K562 (cell line): Measurements from ENCODE around the gene SLC6A9. TPM values are rescaled to one million over a fixed set of nuclear protein-coding genes. Genes with fewer than 3 reads are reported as not detected.

Source experiments
- ARID1B ChIP-seq: fragments of 450-650 bp; IDR thresholded peaks from 2 replicates; pipeline ENCODE4 v1.6.1; 2016; ENCODE audit warnings: antibody characterized with exemption, mild to moderate bottlenecking, inconsistent platforms
- BHLHE40 ChIP-seq: IDR thresholded peaks from 2 replicates; pipeline ENCODE4 v1.6.1; 2011; ENCODE audit warnings: low read length, improper control_type of control experiment
- CCNT2 ChIP-seq: IDR thresholded peaks from 2 replicates; pipeline ENCODE4 v1.6.1; 2011; ENCODE audit warnings: borderline replicate concordance, low read depth, mild to moderate bottlenecking, moderate library complexity, mixed read lengths, low read length; ENCODE audit not compliant: insufficient read length; ENCODE audit errors: extremely low read depth
- CSDE1 ChIP-seq, 2 experiments: fragments of 450-650 bp; IDR thresholded peaks; 2 replicates each; pipeline ENCODE4 v1.6.1; 2016; ENCODE audit warnings: mild to moderate bottlenecking in 1 of 2
- CTBP1 ChIP-seq: fragments of 450-650 bp; IDR thresholded peaks from 2 replicates; pipeline ENCODE4 v1.6.1; 2016; ENCODE audit warnings: borderline replicate concordance
- FOXM1 ChIP-seq, 2 experiments: fragments of 450-650 bp in 1 of 2; sonication (generic) in 1 of 2; formaldehyde crosslinking in 1 of 2; IDR thresholded peaks; 2 replicates each; pipeline versions ENCODE4 v1.6.1 to v1.9.0; 2017 to 2022; ENCODE audit warnings: low read depth in 2 of 2, mild to moderate bottlenecking in 2 of 2, missing genetic modification reagents in 1 of 2, moderate library complexity in 1 of 2
- FUS ChIP-seq: fragments of 200-400 bp; formaldehyde crosslinking; optimal IDR thresholded peaks from 2 replicates; pipeline ENCODE3; 2017; ENCODE audit warnings: low read depth, low read length
- GABPA ChIP-seq: fragments of 200-800 bp; sonication (Bioruptor generic); conservative IDR thresholded peaks from 2 replicates; pipeline ENCODE4 v1.6.1; 2016; ENCODE audit warnings: low read depth, missing genetic modification characterization, missing compliant biosample characterization
- HDAC2 ChIP-seq: fragments of 450-650 bp; IDR thresholded peaks from 2 replicates; pipeline ENCODE4 v1.6.1; 2016; ENCODE audit warnings: mild to moderate bottlenecking
- HES1 ChIP-seq: fragments of 450-650 bp; IDR thresholded peaks from 2 replicates; pipeline ENCODE4 v1.6.1; 2016; ENCODE audit warnings: low read depth, mild to moderate bottlenecking, moderate library complexity
- HMG20A ChIP-seq: fragments of 450-650 bp; formaldehyde crosslinking; conservative IDR thresholded peaks from 2 replicates; pipeline ENCODE4 v1.4.0; 2020; ENCODE audit warnings: mild to moderate bottlenecking, mixed read lengths
- MAZ ChIP-seq, 2 experiments: fragments of 450-650 bp in 1 of 2; sonication (generic) in 1 of 2; formaldehyde crosslinking; IDR thresholded peaks in 1 of 2; conservative IDR thresholded peaks in 1 of 2; 2 replicates each; pipeline versions ENCODE4 v1.4.0 to v1.5.0; 2020; ENCODE audit warnings: mild to moderate bottlenecking in 1 of 2, missing genetic modification reagents in 1 of 2
- NONO ChIP-seq, 2 experiments: fragments of 200-400 bp in 1 of 2; fragments of 450-650 bp in 1 of 2; formaldehyde crosslinking in 1 of 2; IDR thresholded peaks; 2 replicates each; pipeline ENCODE4 v1.6.1; 2017; ENCODE audit warnings: low read depth in 2 of 2, mild to moderate bottlenecking in 2 of 2, moderate library complexity in 2 of 2, low read length in 1 of 2
- SIN3A ChIP-seq, 2 experiments: fragments of 150-350 bp in 1 of 2; IDR thresholded peaks; 2 replicates each; pipeline ENCODE4 v1.6.1; 2011 to 2016; ENCODE audit warnings: borderline replicate concordance in 2 of 2, low read depth in 2 of 2, low read length in 2 of 2, mild to moderate bottlenecking in 2 of 2, moderate library complexity in 2 of 2; ENCODE audit not compliant: control insufficient read depth in 1 of 2
- SMARCA5 ChIP-seq: fragments of 450-650 bp; IDR thresholded peaks from 2 replicates; pipeline ENCODE4 v1.6.1; 2016
- TCF3 ChIP-seq: sonication (generic); formaldehyde crosslinking; IDR thresholded peaks from 2 replicates; pipeline ENCODE4 v1.4.0; 2020; ENCODE audit warnings: mild to moderate bottlenecking, missing genetic modification reagents
- TCF7 ChIP-seq: sonication (generic); IDR thresholded peaks from 2 replicates; pipeline ENCODE4 v1.6.1; 2016; ENCODE audit warnings: antibody characterized with exemption, borderline replicate concordance
- TCFL5 ChIP-seq: fragments of 250-450 bp; sonication (Bioruptor Pico); conservative IDR thresholded peaks from 2 replicates; pipeline ENCODE4 v1.6.1; 2021; ENCODE audit warnings: mild to moderate bottlenecking, moderate library complexity, matching md5 sums
- ZFP91 ChIP-seq: sonication (generic); formaldehyde crosslinking; IDR thresholded peaks from 2 replicates; pipeline ENCODE4 v1.8.0; 2022; ENCODE audit warnings: mild to moderate bottlenecking, missing genetic modification reagents
- ZNF507 ChIP-seq: conservative IDR thresholded peaks from 2 replicates; pipeline ENCODE4 v1.6.1; 2017; ENCODE audit warnings: missing genetic modification characterization, missing compliant biosample characterization
- ZNF518B ChIP-seq: fragments of 250-450 bp; sonication (Bioruptor Pico); IDR thresholded peaks from 2 replicates; pipeline ENCODE4 v1.5.0; 2021; ENCODE audit warnings: mild to moderate bottlenecking, moderate library complexity
- ZNF696 ChIP-seq: fragments of 250-450 bp; sonication (Bioruptor Pico); conservative IDR thresholded peaks from 2 replicates; pipeline ENCODE4 v1.4.0; 2020; ENCODE audit warnings: mild to moderate bottlenecking, moderate library complexity
- ZNF75A ChIP-seq: fragments of 450-650 bp; formaldehyde crosslinking; IDR thresholded peaks from 2 replicates; pipeline ENCODE4 v1.4.0; 2020; ENCODE audit warnings: mild to moderate bottlenecking
- polyA plus RNA-seq, 8 experiments: library from polyadenylated mRNA; depleted of rRNA in 4 of 8; stranded (reverse) in 5 of 8; unstranded in 3 of 8; fragments of >200 nt; fragmentation: Nextera tagmentation in 2 of 8; fragmentation: Illumina TruSeq in 1 of 8; extraction: Ambion mirVana in 2 of 8; extraction: Trizol in 1 of 8; gene quantifications; 2 replicates each; pipeline versions ENCODE4 v1.2.1 to v1.2.3, GENCODE V29; 2011 to 2014; ENCODE audit warnings: inconsistent platforms in 1 of 8, missing spikeins in 1 of 8
- total RNA-seq, 7 experiments: library from RNA; depleted of rRNA in 6 of 7; stranded (reverse); fragments of >200 nt in 6 of 7; fragmentation: Illumina TruSeq in 2 of 7; extraction: Trizol in 2 of 7; gene quantifications; 2 replicates each; pipeline versions ENCODE4 v1.2.1 to v1.2.3, GENCODE V29; 2011 to 2021; ENCODE audit warnings: low replicate concordance in 1 of 7

Gene SLC6A9
- total and polyA plus RNA-seq, 9 of the 15 experiments (the other 6 are each of a cell fraction or from before 2014, with no cell fraction given), result 0.17 to 18.7 (median 2.9) TPM

GRCh38 chr1:43969746-43970466 lies 61.4 kb downstream of the SLC6A9 start, which contains the start of gene DPH2 (continued):
- TF ChIP-seq ZNF518B (no peak), ZNF75A (CRISPR knock-in tag) (no peak), ARID1B (no peak), TCFL5 (CRISPR knock-in tag) (no peak), MAZ (CRISPR knock-in tag; conservative IDR thresholded peaks at IDR 0.05 in 1 of 2, IDR thresholded peaks at IDR 0.05 in 1 of 2) (peak; percentile 31 to 57; a peak in 1 of 4 replicates), GABPA (tag) (peak; percentile 98), ZNF507 (no peak), ZNF696 (CRISPR knock-in tag) (no peak), CCNT2 (no peak), TCF7 (no peak), SIN3A (IDR thresholded peaks at IDR 0.05; ENCODE audit: borderline replicate concordance in 2 of 2, control insufficient read depth in 1 of 2, low read depth in 2 of 2, low read length in 2 of 2) (peak; percentile 99 to 100), TCF3 (CRISPR knock-in tag) (no peak), HMG20A (CRISPR knock-in tag) (no peak), CSDE1 (IDR thresholded peaks at IDR 0.05) (no peak), FOXM1 (IDR thresholded peaks at IDR 0.05; ENCODE audit: low read depth) (no peak), FOXM1 (CRISPR knock-in tag; IDR thresholded peaks at IDR 0.05; ENCODE audit: low read depth) (no peak), SMARCA5 (no peak), FUS (no peak), BHLHE40 (no peak), CTBP1 (no peak), ZFP91 (0 out of 2 replicates have a peak, but pooled peaks have one; percentile 26), HES1 (no peak), NONO (IDR thresholded peaks at IDR 0.05; ENCODE audit: low read depth in 2 of 2, low read length in 1 of 2) (no peak), HDAC2 (peak; percentile 99)
